Mucosa of descending colon (tissue), 3 donors: Measurements from ENCODE around the gene MRC2. TPM values are rescaled to one million over a fixed set of nuclear protein-coding genes. Genes with fewer than 3 reads are reported as not detected.

ENCODE experiments used
- ATAC-seq: fragments of 200-7000 bp; cut with Tn5 transposase; one replicate; pipeline ENCODE4 v1.9.1; 2020; ENCODE audit warnings: mild to moderate bottlenecking, moderate library complexity
- DNase-seq, 3 donors: peaks; one replicate each; pipeline ENCODE4 v3.0.0-alpha.2; 2020
- H3K36me3 ChIP-seq: fragments of 200-600 bp; one replicate; pipeline ENCODE4 v1.8.0; 2021; ENCODE audit warnings: low read depth, mild to moderate bottlenecking
- H3K4me1 ChIP-seq: fragments of 200-600 bp; one replicate; pipeline ENCODE4 v1.8.0; 2021; ENCODE audit warnings: low read depth, mild to moderate bottlenecking
- H3K4me3 ChIP-seq: fragments of 200-600 bp; one replicate; pipeline ENCODE4 v1.8.0; 2021; ENCODE audit warnings: mild to moderate bottlenecking
- H3K9me3 ChIP-seq: fragments of 200-600 bp; one replicate; pipeline ENCODE4 v1.8.0; 2021; ENCODE audit warnings: mild to moderate bottlenecking
- CTCF ChIP-seq: fragments of 200-600 bp; IDR thresholded peaks from one replicate; pipeline ENCODE4 v1.8.0; 2022; ENCODE audit warnings: antibody characterized with exemption, mild to moderate bottlenecking
- intact Hi-C, 2 donors: fragments of 100-400 bp; cut with DNase I in 1 of 2; cut with micrococcal nuclease in 1 of 2; formaldehyde crosslinking; loops; one replicate each; pipeline versions ENCODE4 v1.11.0 to v1.11.1; 2022; cut with DNase I, micrococcal nuclease
- total RNA-seq, 3 donors: library from RNA; stranded (reverse); fragmentation: NEBNext Ultra II Directional in 2 of 3; extraction: Animal tissue kit (Norgen Biotek cat#: 25700) in 2 of 3; gene quantifications; one replicate each; pipeline versions ENCODE4 v1.2.1 to v1.2.4, GENCODE V29; 2021 to 2023
- donor health status: DM: no; HTN: no; CAD: no; lungs with moderate emphysema.
- donor health status: DM: no; HTN: no; CAD: no.
- donor health status: DM: no; HTN: yes; CAD: no.

Gene MRC2
- total RNA-seq, 3 donors from 2014 or later = 5.1 to 20.3 (median 10.8) TPM

GRCh38 chr17:62616993-62617893, 10.2 kb upstream of the MRC2 start:
- H3K36me3 ChIP-seq = no peaks in the 10 kb centered on the region
- no peaks in the 10 kb centered on the region for H3K9me3 ChIP-seq
- ATAC-seq (peak; percentile 7), DNase-seq (no peak)
- no peak for TF ChIP-seq CTCF
- no peaks in the 10 kb centered on the region for H3K4me1 ChIP-seq
- H3K4me3 ChIP-seq = no peak overlapping the region
- intact Hi-C loops = no loop called here

GRCh38 chr17:62617894-62618472, 9.5 kb upstream of the MRC2 start:
- H3K9me3 ChIP-seq = no peaks in the 10 kb centered on the region
- ATAC-seq (no peak), DNase-seq (no peak)
- no peak for TF ChIP-seq CTCF
- H3K36me3 ChIP-seq = no peaks in the 10 kb centered on the region
- H3K4me1 ChIP-seq = no peaks in the 10 kb centered on the region
- H3K4me3 ChIP-seq = no peak overlapping the region
- intact Hi-C loops = no loop called here

- intact Hi-C loops = no loop called here
- peak; percentile 4 for ATAC-seq
- no peak for TF ChIP-seq CTCF
- H3K4me3 ChIP-seq = no peak overlapping the region
- no peak for DNase-seq
- H3K4me1 ChIP-seq = no peaks in the 10 kb centered on the region
- H3K9me3 ChIP-seq = no peaks in the 10 kb centered on the region
- H3K36me3 ChIP-seq = no peaks in the 10 kb centered on the region
These were observed 8.6 kb upstream of the MRC2 start for GRCh38 chr17:62618647-62619416.

- intact Hi-C loops = no loop called here
- Histone ChIP-seq H3K9me3 (no peaks in the 10 kb centered on the region), H3K36me3 (no peaks in the 10 kb centered on the region), H3K4me3 (no peak overlapping the region), H3K4me1 (no peaks in the 10 kb centered on the region)
- DNase-seq (no peak), ATAC-seq (peak; percentile 17)
- TF ChIP-seq CTCF = no peak
These were observed 7.9 kb upstream of the MRC2 start for GRCh38 chr17:62619417-62620155.

- intact Hi-C loops = no loop called here
- Histone ChIP-seq H3K9me3 (no peaks in the 10 kb centered on the region), H3K4me3 (no peak overlapping the region), H3K36me3 (no peaks in the 10 kb centered on the region), H3K4me1 (no peaks in the 10 kb centered on the region)
- TF ChIP-seq CTCF = no peak
- ATAC-seq (no peak), DNase-seq (no peak)
These were observed 6.2 kb upstream of the MRC2 start for GRCh38 chr17:62621223-62621622.
